GM04504 (cell line): Measurements from ENCODE around the gene NUDT19.
A peak's percentile ranks its signal among the peaks of the same experiment; 100 is the strongest.
"Not testable (repeated sequence)": the region's sequence is repeated elsewhere in the genome, so short reads cannot be mapped to it uniquely, and the experiment has no call there.

ENCODE experiments used
- DNase-seq: peaks from one replicate; pipeline ENCODE4 v3.0.0-alpha.2; 2012; ENCODE audit warnings: low read depth

The NUDT19 gene

DNA sequence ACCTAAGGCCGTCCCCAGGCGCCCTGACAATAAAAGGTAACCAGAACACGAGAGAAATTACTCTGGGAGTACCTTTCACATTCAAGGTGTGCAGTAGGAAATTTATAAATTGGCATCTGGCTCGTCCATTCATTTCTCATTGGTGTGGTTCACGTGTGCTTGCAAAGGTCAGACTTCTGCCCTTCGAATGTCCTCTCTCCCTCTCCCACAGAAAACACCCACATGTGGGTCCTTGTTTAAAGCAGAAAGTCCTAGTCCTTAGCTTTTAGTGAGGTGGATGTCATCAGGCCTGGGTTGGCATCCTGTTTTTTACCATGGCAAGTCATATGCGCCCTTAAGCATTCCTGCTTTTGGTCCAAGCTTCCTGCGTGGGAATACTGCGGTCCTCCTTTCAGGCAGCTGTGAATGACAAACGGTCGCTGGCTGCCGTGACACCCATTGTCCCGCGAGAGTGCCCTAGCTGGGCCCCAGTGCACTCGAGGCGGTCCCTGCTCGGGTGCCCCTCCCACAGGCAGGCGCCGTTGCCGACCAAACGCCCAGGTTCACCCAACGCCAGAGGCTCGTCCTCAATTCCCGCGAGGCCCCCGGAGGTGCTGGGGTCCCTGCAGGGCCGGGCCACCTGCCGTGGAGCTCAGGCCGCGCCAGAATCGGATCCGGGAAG lies at the start of gene NUDT19:
Gene NUDT19 (plus strand): TSS at position 531 of the 661 bp plus-strand sequence. CDS start 140 bp downstream, outside the sequence.
- DNase-seq = peak; percentile 77

DNA sequence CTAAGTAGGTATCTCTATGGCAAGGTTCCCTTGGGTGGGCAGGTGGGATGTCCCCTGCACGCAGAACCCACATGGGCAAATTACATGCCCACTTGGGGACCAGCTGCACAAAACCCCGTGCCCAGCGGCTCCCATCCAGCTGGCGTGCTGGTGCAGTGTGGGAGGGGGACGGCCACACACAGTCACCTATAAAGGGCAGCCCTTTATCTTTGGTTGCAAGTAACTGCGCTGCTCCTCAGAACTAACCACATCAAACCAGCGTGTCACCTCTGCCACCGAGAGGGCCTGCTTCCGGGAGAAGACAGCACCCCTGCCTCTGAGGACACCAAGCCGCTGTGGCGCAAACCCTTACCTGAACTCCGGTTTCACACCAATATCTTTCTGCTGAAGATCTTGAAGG lies 48.9 kb upstream of the NUDT19 start:
- no peak for DNase-seq

DNA sequence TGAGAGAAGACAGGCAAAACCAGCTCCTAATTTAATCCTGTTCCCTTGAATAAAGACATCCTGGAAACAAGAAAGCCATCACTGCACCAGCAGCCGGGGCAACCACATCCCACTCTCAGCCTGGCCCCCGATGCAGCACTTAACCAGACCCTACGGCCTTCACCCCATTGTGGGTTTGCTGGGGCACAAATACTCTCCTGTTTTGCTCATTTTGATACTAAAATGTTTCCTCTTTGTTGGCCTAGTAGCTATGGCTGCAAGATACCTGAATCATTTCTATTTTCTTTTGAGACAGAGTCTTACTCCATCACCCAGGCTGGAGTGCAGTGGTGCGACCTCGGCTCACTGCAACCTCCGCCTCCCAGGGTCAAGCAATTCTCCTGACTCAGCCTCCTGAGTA lies 45.1 kb upstream of the NUDT19 start:
- no peak for DNase-seq

DNA sequence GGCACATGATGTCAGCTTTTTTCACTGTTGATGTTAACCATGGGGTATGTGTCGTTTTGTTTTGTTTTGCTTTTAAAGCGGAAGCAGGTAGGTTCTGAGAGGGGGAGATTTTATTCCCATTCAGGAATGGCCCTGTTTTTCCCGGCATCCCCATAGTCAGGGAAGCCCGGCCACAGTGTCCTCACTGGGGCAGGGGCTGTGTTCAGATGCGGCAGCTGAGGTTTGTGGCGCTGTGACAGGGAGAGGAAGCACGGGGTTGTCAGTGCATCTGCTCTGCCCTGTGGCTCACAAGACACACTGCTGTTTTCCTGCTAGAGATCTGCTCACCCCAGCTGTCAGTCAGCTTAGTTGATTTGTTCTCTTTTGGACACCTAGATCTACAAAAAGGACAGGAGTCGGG lies 44.3 kb upstream of the NUDT19 start:
- no peak for DNase-seq

DNA sequence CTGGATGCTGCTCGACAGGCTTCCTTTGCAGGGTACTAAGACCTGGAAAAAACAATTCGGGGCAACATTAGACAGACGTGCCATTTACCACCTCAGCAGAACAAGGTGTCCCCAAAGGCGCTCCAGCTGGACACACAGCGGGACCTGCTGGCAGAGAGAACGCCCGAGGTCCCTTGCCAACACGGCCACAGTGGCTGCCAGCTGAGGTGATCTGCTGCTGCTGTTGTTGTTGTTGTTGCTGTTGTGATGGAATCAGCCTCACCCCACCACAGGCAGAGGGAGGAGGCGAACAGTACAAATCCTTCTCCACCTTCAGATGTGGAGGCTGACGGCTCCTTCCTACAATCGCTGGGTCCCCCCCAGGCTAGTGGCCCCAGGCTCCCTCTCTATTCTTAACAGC lies 41.9 kb upstream of the NUDT19 start:
- DNase-seq = no peak

DNA sequence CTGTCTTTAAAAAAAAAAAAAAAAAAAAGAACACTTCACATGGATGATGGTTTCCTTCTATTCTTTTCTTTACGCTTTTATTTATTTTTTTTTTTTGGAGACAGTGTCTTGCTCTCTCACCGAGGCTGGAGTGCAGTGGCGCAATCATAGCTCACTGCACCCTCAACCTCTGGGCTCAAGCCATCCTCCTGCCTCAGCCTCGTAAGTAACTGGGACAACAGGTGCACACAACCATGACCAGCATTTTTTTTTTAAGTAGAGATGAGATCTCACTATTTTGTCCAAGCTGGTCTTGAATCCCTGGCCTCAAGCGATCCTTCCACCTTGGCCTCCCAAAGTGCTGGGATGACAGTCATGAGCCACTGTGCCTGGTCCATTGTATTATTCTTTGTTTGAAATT lies 41.0 kb upstream of the NUDT19 start:
- no peak for DNase-seq

- no peak for DNase-seq
Measured at GRCh38 chr19:32651729-32652140, 39.9 kb upstream of the NUDT19 start.

DNA sequence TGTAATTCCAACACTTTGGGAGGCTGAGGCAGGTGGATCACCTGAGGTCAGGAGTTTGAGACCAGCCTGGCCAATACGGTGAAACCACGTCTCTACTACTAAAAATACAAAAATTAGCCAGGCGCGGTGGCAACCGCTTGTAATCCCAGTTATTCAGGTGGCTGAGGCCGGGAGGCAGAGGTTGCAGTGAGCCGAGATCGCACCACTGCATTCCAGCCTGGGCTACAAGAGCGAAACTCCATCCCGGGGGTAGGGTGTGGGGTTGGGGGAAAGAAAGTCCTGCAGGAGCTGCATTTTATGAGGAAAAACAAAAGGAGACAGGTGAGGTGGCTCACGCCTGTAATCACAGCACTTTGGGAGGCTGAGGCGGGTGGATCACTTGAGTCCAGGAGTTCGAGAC lies 39.3 kb upstream of the NUDT19 start:
- not testable (repeated sequence) for DNase-seq

DNA sequence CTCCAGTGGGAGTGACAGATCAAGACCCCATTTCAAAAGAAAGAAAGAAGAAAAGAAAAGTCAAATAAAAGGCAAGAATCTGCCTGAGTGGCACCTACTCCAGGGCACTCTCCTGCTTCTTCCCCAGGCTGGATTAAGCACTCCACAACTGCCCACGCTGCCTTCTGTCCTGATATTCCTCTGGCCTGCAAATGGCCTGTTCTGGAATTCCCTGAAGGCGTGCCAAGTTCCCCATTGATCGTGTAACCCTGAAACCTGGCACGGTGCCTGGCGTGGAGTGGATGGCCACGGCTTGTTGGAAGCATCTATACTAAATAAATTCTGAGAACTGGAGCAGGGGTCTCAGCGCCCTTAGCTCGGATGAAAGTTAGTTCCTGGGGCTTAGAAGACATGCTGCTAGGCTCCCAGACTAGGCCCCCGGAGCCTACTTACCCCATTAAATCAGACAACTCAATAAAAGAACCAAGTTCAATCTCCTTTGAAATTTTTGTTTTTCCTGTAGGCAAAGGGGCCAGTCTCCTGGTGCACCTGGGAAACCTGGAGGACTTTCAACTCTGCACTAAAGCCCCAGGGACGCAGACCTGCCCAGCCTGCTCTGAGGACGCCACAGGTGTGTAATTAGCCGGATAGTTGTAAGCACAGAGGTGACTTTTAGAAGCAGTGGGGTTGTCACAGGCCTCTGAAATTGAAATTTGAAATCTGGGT lies 38.6 kb upstream of the NUDT19 start:
- no peak for DNase-seq

DNA sequence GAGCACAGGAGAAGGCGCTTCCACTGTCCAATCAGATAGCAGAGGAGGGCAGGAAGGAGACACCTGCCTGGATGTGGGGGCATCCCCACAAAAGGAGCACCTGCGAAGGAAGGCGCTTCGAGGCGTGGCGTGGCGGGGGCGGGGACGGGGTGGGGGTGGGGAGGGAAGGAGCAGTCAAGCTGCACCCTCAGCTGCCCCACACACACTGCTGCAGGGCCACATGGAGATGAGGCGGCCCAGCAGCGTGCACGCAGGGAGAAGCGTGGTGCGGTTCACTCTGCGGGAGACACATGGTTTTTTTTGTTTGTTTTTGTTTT lies 38.1 kb upstream of the NUDT19 start:
- DNase-seq = no peak

- DNase-seq = not testable (repeated sequence)
Measured at GRCh38 chr19:32656379-32656778, 35.2 kb upstream of the NUDT19 start.

DNA sequence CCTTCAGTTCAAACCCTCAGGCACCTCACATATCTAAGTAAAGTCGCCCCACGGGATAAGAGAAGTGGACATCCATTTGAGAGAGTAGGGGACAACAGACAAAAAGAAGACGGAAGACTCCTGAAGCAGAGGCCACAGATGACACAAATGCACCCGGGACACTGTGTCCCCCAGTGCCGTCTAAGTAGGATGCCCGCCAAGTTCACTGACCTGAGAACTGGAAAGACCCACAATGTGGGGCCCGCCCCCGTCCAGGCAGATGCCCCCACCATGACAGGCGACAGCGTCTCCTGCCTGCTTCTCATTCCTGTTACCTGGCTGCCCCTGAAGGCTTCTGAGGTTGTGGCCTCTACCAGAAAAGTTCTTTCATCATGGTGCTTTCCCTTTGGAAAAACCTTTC lies 33.5 kb upstream of the NUDT19 start:
- DNase-seq = no peak

DNA sequence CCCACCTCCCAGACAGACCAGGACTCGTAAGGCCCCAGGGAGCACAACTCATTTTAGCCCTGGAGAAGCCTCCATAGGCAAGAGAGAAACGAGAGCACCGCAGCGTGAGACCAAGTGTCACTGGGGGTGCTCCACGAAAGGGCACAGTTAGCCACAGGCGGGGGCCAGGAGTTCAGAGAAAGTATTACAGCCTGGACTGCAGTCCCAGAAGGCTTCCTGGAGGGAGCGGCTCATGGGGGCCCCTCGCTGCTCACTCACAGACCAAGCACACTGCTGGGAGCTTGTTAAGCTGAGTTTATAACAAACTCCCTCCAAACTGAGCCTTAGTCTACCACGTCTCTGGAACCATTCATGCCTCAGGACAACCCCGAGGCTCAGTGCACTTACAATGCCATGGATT lies 33.1 kb upstream of the NUDT19 start:
- no peak for DNase-seq

- no peak for DNase-seq
Measured at GRCh38 chr19:32661318-32661717, 30.3 kb upstream of the NUDT19 start.

GRCh38 chr19:32662186-32662585 lies 29.4 kb upstream of the NUDT19 start:
- DNase-seq = no peak

DNA sequence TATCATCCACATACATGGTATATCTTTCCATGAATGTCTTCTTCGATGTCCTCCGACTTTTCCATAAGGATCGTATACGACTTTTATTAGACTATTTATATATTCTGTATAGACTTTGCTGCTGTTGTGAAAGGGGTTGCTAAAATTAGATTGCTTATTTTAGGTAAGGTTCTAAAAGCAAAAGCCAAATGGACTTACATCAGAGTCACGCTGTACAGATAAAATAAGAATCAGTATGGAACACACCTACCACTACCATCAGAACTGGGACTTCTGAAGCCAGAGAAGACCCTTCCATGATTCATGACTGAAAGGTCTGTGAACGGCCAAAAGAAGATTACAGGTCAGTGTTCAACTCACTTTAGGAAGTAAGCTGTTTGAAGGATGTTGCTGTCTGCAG lies 25.5 kb upstream of the NUDT19 start:
- no peak for DNase-seq

DNA sequence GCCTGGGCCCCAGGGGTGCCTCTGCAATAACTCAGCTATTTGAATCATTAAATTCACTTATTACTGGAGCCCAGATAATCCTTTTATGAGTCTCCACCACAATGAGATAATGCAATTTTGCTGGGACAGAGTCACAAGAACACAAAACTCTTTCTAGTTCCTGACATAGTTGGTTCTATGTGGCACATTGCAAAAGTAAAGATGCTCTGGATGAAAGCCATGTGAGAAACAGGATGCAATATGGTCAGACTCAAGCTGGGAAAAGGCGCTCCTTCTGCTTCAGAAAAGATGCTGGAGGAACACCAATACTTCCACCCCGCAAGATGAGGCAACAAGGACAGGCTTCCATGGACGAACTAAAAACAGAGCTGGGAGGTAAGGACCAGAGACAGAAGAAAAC lies 22.3 kb upstream of the NUDT19 start:
- DNase-seq = no peak

DNA sequence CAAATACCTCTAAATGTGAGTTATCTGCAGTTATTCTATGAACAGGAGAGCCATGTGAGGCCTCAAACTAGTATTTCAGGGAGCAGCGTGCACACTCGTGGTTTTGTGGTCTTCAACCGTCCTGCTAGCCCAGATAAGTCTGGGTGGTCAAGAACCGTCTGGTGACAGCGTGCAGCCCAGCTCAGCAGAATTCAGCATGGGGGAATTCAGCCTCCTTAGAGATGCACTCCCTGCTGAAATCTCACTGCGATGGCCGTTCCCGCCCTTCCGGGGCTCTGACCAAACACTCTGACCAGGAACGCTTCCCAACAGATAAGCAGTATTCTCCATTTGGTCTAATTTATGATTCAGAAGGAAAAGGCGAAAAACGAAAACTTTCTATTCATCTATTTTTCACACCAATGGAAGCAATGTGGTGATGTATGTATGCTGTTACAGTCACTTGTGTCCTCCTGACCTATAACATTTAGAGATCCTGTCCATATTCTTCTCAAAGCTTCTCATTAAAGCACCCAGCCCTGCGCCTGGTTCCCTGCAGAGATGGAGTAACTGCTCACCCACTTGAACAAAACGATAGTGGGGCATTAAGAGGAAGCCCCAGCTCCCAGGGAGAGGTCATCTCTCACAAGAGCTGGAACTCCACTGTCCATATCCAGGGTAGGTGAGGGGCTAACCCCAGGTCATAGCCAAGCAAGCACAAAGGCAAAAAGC lies 19.6 kb upstream of the NUDT19 start:
- no peak for DNase-seq

DNA sequence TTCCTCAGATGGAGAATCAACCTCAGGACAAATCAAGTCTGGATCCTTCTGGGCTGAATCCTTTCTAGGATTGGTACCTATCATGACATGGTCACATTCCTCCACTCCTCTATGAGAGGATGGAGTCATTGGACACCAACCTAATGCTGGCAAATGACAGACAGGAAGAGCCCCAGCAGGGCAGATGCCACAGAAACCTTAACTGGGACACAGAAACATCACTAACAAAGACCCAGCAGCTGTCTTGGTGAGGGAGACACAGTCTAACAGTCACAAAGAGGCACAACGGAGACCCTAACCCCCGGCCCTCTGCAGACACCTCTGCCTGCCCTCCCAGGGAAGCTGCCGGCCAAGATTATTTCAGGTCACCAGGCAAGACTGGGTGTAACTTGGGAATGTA lies 18.8 kb upstream of the NUDT19 start:
- DNase-seq = no peak

DNA sequence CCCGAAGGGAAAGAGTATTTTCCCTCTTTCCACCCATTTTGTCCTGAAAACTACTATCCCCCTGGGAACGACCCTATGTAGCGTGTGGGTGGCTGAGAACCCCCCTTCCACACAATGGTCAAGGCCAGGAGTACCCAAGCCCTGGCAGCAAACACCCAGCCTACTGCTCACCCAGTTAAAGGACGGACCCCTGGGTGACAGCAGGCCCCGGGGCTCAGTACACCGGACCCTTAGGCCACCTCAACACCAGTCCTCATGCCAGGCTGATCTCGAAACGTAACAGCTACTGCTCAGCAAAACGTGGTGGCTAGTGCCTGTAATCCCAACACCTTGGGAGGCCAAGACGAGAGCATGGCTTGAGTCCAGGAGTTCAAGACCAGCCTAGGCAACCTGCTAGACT lies 18.0 kb upstream of the NUDT19 start:
- DNase-seq = no peak

DNA sequence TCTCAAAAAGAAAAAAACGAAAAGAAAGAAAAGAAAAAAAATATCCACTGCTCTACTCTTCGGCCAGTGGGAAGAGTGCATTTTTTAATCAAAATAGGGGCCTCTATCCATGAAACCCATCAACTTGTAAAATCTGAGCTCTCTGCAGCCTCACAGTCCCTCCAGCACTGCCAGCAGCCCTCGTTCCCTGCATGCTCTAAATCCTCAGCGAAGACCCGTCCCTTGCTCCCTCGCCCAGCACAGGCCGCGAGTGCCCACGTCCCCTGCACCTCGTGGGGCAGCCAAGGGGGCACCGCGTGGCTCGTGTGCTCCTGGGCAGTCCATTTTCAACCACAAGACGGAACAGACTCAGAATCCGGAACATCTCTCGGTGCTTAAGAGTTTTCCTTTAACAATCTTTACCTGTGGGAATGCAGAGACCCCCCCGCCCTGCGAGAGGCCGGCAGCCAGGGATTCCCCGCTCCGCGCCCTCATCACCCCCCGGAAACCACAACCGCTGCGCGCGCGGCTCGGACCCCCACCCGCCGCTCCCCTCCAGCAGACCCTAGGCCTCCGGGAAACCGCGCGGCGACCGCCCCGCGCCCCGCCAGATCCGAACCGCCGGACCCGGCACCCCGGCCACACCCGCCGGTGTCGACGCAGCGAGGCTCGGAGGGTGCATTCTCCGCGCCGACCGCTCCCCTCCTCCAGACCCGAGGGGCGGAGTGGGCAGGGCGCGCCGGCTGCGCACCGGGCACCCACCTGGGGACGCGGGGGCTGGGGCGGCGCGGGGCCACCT lies 17.3 kb upstream of the NUDT19 start:
- no peak for DNase-seq

DNA sequence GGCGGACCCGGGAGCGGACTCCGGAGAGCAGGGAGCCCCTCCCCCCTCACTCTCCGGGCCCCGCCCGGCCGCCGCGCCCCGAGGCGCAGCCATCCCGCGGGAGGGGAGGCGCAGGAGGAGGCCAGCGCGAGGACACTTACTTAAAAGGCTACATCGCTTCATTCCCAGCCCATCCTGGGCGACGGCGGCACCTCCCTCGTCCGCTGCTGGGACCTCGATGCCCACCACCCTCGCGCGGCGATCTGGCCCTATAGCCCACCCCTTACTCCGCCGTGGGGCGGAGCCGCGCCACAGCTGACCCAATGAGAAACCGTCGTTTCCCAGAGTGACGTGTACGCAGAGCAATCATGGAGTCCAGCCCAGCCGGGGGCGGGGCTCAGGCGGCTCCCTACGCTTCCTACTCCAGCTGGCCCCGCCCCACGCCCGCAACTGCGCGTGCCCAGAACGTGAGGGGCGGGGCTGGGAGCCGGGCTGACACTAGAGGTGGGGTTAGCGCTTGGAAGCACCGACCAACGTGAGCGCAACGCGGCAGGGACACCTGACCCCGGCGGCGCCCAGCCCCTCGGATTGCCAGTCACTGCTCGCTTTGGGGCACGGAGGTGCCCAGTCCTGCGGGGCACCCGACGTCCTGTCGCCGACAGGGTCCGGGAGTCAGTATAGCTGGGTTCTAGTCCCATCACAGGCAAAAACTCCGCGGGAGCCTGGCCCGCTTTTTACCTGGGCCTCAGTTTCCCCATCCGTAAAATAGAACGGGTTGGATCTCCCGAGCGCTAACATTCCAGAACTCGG lies 16.5 kb upstream of the NUDT19 start, which contains the start of gene ANKRD27:
Gene ANKRD27 (minus strand): TSS at position 250 of the 789 bp plus-strand sequence. CDS start 16,165 bp downstream, outside the sequence.
- peak; percentile 97 for DNase-seq
